ENCODE measurements around the gene NANOS1.
A peak's percentile ranks its signal among the peaks of the same experiment; 100 is the strongest.

The NANOS1 gene

DNA sequence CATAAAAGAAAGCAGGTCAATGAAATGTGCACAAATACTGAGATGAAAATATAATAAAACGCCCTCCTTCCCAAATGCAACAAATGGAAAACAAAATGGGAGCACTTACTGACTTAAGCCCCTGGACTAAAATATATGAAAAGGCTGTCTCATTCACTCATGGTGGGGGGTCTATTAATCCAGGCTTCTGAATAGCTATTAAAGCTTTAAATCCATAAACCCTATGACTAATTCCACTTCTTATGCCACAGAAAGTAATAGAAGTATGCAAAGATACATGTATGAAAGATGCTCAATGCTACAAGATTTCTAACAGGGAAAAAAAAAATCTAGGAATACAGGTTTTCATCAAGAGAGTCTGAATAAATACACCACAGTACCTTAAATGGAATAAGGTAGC lies 30.6 kb downstream of the NANOS1 start:
- DNase-seq (ENCODE audit: low read depth in 2 of 2): no peak

DNA sequence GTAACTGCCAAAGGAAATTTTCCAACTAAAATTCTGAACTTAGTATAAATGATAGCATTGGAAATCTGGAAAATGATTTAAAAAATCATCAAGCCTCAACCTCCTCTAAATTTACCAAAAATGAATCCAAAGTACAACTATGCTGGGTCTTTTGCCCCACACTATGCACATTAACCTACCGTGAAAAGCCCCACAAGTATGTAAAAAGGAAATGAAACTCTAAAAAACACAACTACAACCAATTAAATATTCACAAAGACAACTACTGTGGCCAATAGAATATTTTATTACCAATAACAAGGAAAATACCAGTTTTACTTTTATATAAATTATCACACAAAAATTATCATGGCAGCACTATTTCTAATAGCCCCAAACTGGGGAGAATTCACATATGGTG lies 31.8 kb downstream of the NANOS1 start:
- DNase-seq (ENCODE audit: low read depth in 2 of 2): no peak

DNA sequence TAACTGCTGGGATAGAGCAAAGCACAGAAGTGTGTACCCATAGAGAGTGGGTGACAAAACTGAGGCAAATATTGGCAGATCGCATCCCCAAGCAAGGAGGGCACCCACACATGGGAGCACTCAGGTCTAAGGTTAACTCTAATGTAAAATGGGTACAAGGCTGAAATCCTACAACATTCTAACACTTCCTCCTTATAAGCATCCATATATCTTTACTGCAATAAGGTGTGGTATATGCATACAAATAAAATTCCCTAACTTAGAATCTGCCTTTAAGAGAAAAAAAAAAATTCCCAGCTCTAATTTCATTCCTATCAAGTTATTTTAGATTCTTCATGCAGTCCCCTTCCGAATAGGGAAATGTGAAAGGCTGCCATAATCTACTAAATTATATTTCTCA lies 32.4 kb downstream of the NANOS1 start:
- no peak for DNase-seq (ENCODE audit: low read depth in 2 of 2)

DNA sequence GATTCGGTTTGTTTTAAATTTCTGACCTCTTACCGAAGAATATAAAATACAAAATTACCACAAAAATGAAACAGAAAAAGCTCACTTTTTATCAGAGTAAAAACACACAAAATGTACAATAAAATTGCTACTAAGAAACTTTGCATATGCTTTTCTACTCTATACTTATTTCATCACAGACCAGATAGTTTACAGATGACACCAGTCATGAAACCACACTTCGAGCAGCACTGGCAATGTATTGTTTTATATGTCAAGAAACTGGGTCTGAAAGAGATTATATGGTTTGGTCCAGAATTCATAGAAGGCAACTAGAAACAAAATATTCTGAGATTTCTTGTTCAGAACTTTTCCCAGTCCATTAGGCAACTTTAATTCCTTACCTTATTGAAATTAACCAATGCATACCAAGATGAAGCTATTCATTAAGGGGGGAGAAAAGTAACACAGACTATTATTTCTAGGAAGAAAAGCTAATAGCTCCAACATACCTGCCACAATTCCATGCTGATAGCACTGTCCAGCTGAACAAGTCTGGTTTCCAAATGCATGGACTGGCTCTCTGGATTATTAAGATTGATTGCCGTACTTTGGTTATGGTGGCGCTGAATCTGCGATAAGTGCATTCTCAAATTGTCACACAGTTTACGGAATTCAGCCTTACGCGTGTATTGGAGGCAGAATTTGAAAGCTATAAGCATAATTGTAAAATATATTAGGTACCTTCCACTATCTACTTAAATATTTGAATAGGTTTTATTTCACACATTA lies 41.1 kb downstream of the NANOS1 start:
- no peak for DNase-seq (ENCODE audit: low read depth in 2 of 2)

DNA sequence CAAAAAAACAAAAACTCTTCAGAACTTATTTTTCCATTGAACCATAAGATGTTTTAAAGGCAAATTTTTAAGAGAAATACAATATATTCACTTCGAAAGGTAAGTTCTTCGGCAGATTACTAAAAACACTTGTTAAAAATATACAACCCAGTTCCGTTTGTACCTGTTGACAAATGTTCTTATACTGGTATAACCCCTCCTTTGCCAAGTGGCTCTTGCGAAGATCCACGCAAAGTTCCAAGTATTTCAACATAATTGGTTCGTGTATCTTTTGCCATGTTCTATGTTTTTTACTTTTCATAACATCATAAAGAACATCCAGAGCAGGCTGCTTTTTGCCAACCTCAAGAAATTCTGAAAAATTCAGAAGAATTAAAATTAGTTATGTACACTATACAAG lies 44.1 kb downstream of the NANOS1 start:
- no peak for DNase-seq (ENCODE audit: low read depth in 2 of 2)

DNA sequence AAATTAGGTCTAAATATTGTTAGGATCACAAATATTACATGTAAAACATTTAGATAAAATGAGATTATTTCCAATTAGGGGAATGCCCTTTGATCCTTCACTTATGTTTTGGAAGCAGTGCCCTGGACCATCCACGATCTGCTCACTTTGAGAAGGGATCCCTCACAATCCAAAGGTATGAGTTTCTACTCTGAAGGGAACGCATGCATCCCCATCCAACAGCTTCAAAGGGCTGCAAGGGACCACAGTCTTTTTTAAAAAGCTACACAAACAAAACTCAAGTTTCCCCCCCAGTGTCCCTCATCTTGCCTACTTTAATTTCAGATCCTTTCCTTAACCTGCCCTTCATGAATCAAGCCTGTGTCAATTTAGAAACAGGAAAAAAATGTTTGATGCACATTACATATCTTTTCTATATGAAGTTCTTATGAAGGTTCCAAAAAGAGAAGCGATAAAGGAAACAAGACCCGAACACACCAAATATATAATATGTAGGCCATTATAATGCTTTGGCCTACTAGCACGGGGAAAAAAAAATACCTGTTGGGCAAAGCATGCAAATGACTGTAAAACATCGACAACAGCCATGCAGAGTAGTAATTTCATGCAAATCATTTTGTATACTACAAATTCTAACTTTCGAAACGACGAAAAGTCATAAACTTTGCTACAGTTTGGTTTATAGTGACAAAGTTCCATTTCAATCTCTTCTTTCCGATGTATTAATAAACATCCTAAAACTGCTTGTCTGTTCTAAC lies 49.1 kb downstream of the NANOS1 start:
- DNase-seq (ENCODE audit: low read depth in 2 of 2): no peak

DNA sequence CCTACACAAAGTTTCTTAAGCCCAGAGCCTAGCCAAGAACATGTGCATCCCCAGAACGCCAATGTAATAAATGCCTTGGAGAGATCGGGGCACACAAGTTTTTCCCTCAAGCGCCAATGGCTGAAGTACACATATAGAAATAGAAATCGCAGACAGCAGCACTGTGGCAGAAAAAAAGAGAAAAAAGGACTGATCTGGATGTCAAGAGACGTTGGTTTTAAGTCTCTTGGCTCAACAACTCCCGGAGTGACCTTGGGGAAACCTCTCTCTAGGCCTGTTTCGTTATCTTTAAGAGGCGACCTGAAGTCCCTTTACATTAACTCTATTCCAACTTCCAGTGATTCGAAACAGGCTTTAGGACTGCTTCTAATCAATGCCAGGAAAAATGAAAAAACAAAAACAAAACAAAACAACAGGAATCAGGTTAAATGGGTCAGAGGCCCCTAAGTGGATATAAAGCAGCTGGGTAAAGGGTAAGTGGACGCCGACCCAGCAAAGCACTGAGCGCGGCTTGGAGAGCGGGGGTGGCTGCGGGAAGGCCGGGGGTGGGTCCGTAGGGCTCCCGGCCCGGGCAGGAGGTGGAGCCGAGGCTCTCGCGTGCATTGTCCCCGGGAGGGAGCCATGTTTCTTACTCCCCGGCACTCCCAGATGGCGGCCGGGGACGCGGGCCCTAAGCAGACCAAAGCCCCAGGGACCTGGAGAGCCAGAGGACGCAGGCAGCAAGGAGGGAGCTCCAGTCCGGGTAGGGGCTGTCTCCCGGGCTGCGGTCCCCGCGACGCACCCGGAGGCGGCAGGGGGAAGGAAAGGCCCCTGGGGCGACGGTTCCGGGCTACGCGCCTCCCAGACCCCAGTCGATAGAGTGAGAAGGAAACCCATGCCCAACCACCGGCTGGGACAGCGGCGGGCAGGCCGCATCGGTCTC lies 50.3 kb downstream of the NANOS1 start:
- DNase-seq (ENCODE audit: low read depth in 2 of 2): peak; percentile 41 to 42

DNA sequence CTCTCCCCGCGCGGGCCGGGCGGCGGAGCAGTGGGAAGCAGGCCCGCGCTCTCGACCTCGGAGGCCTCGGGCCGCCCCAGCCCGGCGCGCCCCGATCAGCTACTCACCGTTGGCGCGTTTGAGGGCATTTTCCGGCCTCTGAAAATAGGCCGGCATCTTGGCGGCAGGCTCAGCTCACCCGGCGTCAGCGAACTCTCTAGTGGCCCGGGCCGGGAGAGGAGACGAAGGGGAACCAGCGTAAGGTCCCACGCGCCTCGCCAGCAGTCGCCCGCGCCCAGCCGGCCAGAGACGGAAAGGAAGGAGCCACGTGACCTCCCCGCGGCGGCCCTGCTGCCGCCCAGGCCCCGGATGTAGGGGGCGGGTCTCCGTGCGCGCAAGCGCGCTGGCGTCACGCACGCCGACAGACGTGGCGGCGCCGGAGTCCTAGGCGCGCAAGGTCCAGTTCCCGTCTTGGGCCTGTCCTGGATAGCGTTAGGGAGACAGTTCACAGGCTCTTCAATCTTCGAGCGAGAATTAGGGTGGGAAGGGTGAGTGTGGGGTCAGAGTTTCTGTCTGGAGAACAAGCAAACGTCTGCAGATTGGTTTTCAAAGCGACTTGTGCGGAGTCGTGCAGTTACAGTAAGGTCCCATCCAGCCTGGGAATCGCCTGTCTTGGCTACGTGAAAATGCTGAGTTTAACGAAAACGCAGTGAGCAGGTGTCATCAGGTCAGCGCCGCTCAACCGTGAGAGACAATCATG lies 51.2 kb downstream of the NANOS1 start, which contains the start of gene EIF3A:
Gene EIF3A (minus strand): TSS at position 297 of the 739 bp plus-strand sequence. CDS start 141 bp downstream, at position 156.
- peak; percentile 74 to 84 for DNase-seq (ENCODE audit: low read depth in 2 of 2)

All from stimulated activated CD8-positive, alpha-beta memory T cell treated with anti-CD3 and anti-CD28 coated beads, Interleukin-15, amount 100 ng/mL, for 4 hours (primary cell).